Stimulated activated CD4-positive, alpha-beta T cell treated with anti-CD3 and anti-CD28 coated beads, TNF-alpha, amount 100 ng/mL, for 24 hours (primary cell): ENCODE measurements around the gene PCDHGA4.
"Not testable (repeated sequence)": the region's sequence is repeated elsewhere in the genome, so short reads cannot be mapped to it uniquely, and the experiment has no call there.

Source experiments
- DNase-seq, 3 experiments: peaks; one replicate each; pipeline ENCODE4 v3.0.0-alpha.2; 2020; ENCODE audit warnings: low read depth in 3 of 3

PCDHGA4 gene

DNA sequence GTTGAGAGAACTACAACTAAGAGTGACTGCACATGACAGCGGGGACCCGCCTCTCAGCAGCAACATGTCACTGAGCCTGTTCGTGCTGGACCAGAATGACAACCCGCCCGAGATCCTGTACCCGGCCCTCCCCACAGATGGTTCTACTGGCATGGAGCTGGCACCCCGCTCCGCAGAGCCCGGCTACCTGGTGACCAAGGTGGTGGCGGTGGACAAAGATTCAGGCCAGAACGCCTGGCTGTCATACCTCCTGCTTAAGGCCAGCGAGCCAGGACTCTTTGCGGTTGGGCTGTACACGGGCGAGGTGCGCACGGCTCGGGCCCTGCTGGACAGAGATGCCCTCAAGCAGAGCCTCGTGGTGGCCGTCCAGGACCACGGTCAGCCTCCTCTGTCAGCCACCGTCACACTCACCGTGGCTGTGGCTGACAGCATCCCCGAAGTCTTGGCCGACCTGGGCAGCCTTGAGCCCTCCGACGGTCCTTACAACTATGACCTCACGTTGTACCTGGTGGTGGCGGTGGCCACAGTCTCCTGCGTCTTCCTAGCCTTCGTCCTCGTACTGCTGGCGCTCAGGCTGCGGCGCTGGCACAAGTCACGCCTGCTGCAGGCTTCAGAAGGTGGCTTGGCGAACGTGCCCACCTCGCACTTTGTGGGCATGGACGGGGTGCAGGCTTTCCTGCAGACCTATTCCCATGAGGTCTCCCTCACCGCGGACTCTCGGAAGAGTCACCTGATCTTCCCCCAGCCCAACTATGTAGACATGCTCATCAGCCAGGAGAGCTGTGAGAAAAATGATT, 29.8 kb downstream of the PCDHGA4 start:
- DNase-seq = no peak

DNA sequence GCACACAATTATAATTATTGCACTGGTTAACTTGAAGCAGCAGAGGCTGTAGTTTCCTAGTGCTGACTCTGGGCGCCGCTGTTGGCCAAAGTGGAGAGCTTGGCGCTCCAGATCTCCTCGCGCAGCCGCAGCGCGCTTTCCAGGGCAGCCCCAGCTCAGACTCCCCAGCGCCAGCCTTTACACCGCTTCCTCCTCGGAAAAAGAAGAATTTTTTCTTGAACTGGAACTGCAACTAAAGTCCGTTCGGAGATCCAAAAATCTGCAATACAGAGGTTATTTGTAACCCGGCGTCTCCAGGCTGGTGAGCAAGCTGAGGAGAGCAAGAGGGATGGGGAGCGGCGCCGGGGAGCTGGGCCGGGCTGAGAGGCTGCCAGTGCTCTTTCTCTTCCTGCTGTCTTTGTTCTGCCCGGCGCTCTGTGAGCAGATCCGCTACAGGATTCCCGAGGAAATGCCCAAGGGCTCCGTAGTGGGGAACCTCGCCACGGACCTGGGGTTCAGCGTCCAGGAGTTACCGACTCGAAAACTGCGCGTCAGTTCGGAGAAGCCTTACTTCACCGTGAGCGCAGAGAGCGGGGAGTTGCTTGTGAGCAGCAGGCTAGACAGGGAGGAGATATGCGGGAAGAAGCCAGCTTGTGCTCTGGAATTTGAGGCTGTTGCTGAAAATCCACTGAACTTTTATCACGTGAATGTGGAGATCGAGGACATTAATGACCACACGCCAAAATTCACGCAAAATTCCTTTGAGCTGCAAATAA, 32.9 kb downstream of the PCDHGA4 start, which contains the start of gene PCDHGB4:
PCDHGB4 (plus strand) TSS at position 142 of the 755 bp plus-strand sequence; CDS start at position 329, 187 bp downstream.
- DNase-seq = peak in 1 of 3 experiments; percentile 24

DNA sequence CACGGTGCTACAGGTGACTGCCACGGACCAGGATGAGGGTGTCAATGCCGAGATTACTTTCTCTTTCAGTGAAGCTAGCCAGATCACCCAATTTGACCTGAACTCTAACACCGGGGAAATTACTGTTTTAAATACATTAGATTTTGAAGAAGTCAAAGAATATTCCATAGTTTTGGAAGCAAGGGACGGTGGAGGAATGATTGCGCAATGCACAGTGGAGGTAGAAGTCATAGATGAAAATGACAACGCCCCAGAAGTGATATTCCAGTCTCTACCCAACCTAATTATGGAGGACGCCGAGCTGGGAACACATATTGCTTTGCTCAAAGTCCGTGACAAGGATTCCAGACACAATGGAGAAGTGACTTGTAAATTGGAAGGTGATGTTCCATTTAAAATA, 33.8 kb downstream of the PCDHGA4 start:
- DNase-seq = no peak

DNA sequence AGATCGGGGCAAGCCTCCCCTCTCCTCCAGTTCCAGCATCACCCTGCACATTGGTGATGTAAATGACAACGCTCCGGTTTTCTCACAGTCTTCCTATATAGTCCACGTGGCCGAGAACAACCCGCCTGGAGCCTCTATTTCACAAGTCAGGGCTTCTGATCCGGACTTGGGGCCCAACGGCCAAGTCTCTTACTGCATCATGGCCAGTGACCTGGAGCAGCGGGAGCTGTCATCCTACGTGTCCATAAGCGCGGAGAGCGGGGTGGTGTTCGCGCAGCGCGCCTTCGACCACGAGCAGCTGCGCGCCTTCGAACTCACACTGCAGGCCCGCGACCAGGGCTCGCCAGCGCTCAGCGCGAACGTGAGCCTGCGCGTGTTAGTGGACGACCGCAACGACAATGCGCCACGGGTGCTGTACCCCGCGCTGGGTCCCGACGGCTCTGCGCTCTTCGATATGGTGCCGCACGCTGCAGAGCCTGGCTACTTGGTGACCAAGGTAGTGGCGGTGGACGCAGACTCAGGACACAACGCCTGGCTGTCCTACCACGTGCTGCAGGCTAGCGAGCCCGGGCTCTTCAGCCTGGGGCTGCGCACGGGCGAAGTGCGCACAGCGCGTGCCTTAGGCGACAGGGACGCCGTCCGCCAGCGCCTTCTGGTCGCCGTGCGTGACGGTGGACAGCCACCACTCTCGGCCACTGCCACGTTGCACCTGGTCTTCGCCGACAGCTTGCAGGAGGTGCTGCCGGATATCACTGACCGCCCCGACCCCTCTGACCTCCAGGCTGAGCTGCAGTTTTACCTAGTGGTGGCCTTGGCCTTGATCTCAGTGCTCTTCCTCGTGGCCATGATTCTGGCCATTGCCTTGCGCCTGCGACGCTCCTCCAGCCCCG, 34.6 kb downstream of the PCDHGA4 start:
- DNase-seq = no peak

DNA sequence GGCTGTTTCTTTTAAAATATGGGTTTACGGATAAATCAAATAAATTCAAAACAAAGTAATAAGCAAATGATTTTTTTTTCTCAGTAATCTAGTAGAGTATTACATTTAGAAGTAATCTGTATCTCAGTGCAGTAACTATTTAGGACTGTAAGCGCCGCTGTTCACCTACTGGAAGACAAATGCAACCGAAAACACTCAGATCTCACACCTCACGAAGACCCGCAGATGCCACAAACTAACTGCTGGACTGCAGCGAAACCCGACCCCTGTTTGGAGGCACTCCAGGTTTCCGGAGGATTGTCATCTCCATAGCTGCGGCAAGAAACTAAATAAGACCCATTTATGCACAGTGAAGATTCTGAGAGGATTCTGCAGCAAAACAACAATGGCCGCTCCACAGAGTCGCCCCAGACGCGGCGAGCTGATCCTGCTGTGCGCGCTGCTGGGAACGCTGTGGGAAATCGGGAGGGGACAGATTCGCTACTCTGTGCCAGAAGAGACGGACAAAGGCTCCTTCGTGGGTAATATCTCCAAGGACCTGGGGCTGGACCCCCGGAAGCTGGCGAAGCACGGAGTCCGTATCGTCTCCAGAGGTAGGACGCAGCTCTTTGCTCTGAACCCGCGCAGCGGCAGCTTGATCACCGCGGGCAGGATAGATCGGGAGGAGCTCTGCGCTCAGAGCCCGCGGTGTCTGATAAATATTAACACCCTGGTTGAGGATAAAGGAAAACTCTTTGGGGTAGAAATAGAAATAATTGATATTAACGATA, 37.8 kb downstream of the PCDHGA4 start, which contains the start of gene PCDHGA8:
PCDHGA8 (plus strand) TSS at position 205 of the 770 bp plus-strand sequence; CDS start at position 386, 181 bp downstream.
- no peak for DNase-seq

DNA sequence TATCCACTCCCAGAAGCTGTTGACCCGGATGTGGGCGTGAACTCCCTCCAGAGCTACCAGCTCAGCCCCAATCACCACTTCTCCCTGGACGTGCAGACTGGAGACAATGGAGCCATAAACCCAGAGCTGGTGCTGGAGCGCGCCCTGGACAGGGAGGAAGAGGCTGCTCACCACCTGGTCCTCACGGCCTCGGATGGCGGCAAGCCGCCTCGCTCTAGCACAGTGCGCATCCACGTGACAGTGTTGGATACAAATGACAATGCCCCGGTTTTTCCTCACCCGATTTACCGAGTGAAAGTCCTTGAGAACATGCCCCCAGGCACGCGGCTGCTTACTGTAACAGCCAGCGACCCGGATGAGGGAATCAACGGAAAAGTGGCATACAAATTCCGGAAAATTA, 38.4 kb downstream of the PCDHGA4 start:
- no peak for DNase-seq

DNA sequence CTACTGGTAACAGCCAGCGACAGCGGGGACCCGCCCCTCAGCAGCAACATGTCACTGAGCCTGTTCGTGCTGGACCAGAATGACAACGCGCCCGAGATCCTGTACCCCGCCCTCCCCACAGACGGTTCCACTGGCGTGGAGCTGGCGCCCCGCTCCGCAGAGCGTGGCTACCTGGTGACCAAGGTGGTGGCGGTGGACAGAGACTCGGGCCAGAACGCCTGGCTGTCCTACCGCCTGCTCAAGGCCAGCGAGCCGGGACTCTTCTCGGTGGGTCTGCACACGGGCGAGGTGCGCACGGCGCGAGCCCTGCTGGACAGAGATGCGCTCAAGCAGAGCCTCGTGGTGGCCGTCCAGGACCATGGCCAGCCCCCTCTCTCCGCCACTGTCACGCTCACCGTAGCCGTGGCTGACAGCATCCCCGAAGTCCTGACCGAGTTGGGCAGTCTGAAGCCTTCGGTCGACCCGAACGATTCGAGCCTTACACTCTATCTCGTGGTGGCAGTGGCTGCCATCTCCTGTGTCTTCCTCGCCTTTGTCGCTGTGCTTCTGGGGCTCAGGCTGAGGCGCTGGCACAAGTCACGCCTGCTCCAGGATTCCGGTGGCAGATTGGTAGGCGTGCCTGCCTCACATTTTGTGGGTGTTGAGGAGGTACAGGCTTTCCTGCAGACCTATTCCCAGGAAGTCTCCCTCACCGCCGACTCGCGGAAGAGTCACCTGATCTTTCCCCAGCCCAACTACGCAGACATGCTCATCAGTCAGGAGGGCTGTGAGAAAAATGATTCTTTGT, 39.8 kb downstream of the PCDHGA4 start:
- DNase-seq = not testable (repeated sequence)

DNA sequence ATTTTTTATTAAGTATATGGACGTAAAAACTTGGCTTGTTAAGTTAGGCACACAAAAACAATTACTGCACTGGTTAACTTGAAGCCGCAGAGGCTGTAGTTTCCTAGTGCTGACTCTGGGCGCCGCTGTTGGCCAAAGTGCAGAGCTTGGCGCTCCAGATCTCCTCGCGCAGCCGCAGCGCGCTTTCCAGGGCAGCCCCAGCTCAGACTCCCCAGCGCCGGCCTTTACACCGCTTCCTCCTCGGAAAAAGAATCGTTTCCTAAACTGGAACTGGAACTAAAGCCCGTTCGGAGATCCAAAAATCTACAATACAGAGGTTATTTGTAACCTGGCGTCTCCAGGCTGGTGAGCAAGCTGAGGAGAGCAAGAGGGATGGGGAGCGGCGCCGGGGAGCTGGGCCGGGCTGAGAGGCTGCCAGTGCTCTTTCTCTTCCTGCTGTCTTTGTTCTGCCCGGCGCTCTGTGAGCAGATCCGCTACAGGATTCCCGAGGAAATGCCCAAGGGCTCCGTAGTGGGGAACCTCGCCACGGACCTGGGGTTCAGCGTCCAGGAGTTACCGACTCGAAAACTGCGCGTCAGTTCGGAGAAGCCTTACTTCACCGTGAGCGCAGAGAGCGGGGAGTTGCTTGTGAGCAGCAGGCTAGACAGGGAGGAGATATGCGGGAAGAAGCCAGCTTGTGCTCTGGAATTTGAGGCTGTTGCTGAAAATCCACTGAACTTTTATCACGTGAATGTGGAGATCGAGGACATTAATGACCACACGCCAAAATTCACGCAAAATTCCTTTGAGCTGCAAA, 43.1 kb downstream of the PCDHGA4 start, which contains the start of gene PCDHGB5:
PCDHGB5 (plus strand) TSS at position 192 of the 796 bp plus-strand sequence; CDS start at position 373, 181 bp downstream.
- DNase-seq = peak in 1 of 3 experiments; percentile 44

DNA sequence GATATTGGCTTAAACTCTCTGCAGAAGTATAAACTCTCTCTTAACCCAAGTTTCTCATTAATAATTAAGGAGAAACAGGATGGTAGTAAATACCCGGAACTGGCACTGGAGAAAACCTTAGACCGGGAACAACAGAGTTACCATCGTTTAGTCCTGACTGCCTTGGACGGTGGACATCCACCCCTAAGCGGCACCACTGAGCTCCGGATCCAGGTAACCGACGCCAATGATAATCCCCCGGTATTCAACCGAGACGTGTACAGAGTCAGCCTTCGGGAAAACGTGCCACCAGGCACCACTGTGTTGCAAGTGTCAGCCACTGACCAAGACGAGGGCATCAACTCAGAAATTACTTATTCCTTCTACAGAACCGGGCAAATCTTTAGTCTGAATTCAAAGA, 43.8 kb downstream of the PCDHGA4 start:
- DNase-seq = no peak

DNA sequence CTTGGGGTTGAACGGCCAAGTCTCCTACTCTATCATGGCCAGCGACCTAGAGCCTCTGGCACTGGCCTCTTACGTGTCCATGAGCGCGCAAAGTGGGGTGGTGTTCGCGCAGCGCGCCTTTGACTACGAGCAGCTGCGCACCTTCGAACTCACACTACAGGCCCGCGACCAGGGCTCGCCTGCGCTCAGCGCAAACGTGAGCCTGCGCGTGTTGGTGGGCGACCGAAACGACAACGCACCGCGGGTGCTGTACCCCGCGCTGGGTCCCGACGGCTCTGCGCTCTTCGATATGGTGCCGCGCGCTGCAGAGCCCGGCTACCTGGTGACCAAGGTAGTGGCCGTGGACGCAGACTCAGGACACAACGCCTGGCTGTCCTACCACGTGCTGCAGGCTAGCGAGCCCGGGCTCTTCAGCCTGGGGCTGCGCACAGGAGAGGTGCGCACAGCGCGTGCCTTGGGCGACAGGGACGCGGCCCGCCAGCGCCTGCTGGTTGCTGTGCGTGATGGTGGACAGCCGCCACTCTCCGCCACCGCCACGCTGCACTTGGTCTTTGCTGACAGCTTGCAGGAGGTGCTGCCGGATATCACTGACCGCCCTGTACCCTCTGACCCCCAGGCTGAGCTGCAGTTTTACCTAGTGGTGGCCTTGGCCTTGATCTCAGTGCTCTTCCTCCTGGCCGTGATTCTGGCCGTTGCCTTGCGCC, 44.9 kb downstream of the PCDHGA4 start:
- no peak for DNase-seq

DNA sequence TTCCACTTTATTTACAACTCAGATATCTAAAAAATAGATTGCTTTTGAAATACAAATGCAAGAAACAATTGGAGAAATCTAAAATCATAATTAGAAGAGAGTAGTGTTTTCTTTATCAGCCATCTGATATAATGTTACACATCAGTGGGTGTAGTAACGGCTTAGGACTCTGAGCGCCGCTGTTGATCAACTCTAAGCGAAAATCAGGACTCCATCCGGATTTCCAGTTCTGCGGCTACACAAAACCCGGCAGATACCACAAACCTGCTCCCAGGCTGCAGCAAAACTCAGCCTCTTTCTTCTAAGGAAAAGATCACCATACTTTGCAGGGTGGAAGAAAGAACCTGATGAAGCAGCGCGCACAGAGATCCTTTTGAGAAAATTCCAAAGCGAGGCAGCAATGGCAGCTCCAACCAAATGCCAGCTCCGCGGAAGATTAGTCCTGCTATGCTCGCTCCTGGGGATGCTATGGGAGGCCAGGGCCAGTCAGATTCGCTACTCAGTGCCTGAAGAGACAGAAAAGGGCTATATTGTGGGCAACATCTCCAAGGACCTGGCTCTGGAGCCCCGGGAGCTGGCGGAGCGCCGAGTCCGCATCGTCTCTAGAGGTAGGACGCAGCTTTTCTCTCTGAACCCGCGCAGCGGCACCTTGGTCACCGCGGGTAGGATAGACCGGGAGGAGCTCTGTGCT, 47.9 kb downstream of the PCDHGA4 start, which contains the start of gene PCDHGA9:
PCDHGA9 (plus strand) TSS at position 226 of the 691 bp plus-strand sequence; CDS start at position 401, 175 bp downstream.
- no peak for DNase-seq

DNA sequence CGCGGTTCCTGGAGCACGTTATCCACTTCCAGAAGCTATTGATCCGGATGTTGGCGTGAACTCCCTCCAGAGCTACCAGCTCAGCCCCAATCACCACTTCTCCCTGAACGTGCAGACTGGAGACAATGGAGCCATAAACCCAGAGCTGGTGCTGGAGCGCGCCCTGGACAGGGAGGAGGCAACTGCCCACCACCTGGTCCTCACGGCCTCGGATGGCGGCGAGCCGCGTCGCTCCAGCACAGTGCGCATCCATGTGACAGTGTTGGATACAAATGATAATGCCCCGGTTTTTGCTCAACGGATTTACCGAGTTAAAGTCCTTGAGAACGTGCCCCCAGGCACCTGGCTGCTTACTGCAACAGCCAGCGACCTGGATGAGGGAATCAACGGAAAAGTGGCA, 48.6 kb downstream of the PCDHGA4 start:
- DNase-seq = no peak
